IMR-90 (cell line): ENCODE measurements around the gene TMEM52.

Experiments used
- MXI1 ChIP-seq: IDR thresholded peaks from 2 replicates; pipeline ENCODE4 v1.6.1; 2012; ENCODE audit warnings: low read depth, mild to moderate bottlenecking, low read length, moderate library complexity, borderline replicate concordance
- POLR2A ChIP-seq: IDR thresholded peaks from 2 replicates; pipeline ENCODE4 v1.6.1; 2012; ENCODE audit warnings: mild to moderate bottlenecking, low read depth, low read length
- USF2 ChIP-seq: fragments of 150-350 bp; IDR thresholded peaks from 2 replicates; pipeline ENCODE4 v1.6.1; 2017; ENCODE audit warnings: mild to moderate bottlenecking, antibody characterized with exemption, low read length, low read depth

- TF ChIP-seq MXI1 (no peak), POLR2A (no peak), USF2 (no peak)
Observed at GRCh38 chr1:1938276-1938573, 19.1 kb upstream of the TMEM52 start.
